Right lobe of liver (tissue), 6 donors: Measurements from ENCODE around the gene FILIP1. TPM values are rescaled to one million over a fixed set of nuclear protein-coding genes. Genes with fewer than 3 reads are reported as not detected.

Source experiments
- ATAC-seq, 4 donors: fragments of 200-7000 bp; cut with Tn5 transposase; one replicate each; pipeline ENCODE4 v1.9.1; 2020; ENCODE audit warnings: mild to moderate bottlenecking in 4 of 4, moderate library complexity in 4 of 4
- DNase-seq, 3 donors: peaks; one replicate each; pipeline ENCODE4 v3.0.0-alpha.2; 2020
- H3K27ac ChIP-seq, 3 donors: fragments of 200-600 bp; one replicate each; pipeline ENCODE4 v1.8.0; 2022
- H3K27me3 ChIP-seq, 2 donors: fragments of 200-600 bp; one replicate each; pipeline ENCODE4 v1.8.0; 2022
- H3K36me3 ChIP-seq, 4 donors: fragments of 200-600 bp; sonication (generic) in 1 of 4; one replicate each; pipeline versions ENCODE4 v1.5.1 to v1.8.0; 2017 to 2022; ENCODE audit warnings: control low read depth in 1 of 4
- H3K4me1 ChIP-seq, 4 donors: fragments of 200-600 bp; sonication (generic) in 1 of 4; one replicate each; pipeline versions ENCODE4 v1.5.1 to v1.8.0; 2017 to 2022; ENCODE audit warnings: control low read depth in 1 of 4
- H3K4me3 ChIP-seq, 3 donors: fragments of 200-600 bp; one replicate each; pipeline ENCODE4 v1.8.0; 2022
- H3K9me3 ChIP-seq, 4 donors: fragments of 200-600 bp; sonication (generic) in 1 of 4; one replicate each; pipeline versions ENCODE4 v1.5.1 to v1.8.0; 2017 to 2022; ENCODE audit warnings: control low read depth in 1 of 4
- CTCF ChIP-seq, 4 donors: fragments of 200-600 bp in 3 of 4; fragments of 450-650 bp in 1 of 4; IDR thresholded peaks; one replicate each; pipeline versions ENCODE4 v1.5.1 to v1.8.0; 2016 to 2022; ENCODE audit warnings: antibody characterized with exemption in 4 of 4, mild to moderate bottlenecking in 2 of 4
- POLR2A ChIP-seq: fragments of 450-650 bp; IDR thresholded peaks from one replicate; pipeline ENCODE4 v1.6.1; 2017; ENCODE audit warnings: antibody characterized with exemption, mild to moderate bottlenecking
- WGBS: methylation state at CpG from one replicate; pipeline ENCODE4 v1.1.6; 2018; ENCODE audit warnings: low coverage, low lambda C conversion rate; ENCODE audit not compliant: insufficient coverage; ENCODE audit errors: missing lambda C conversion rate; 5-methylcytosine and 5-hydroxymethylcytosine counted together
- intact Hi-C, 2 donors: fragments of 100-400 bp; cut with DNase I; formaldehyde crosslinking; loops; one replicate each; pipeline versions ENCODE4 v1.11.2 to v1.14.1; 2022
- total RNA-seq, 6 experiments: library from RNA; depleted of rRNA in 2 of 6; stranded (reverse); fragments of >200 nt in 2 of 6; fragmentation: NEBNext Ultra II Directional in 3 of 6; extraction: Animal tissue kit (Norgen Biotek cat#: 25700) in 3 of 6; gene quantifications; one replicate each; pipeline versions ENCODE4 v1.1.0 to v1.2.4, GENCODE V29; 2016 to 2023
- donor health status: DM: no; HTN: yes; CAD: no.
- donor health status: DM: no; HTN: no; CAD: no.
- donor health status: DM: no; HTN: no; CAD: no.
- donor health status: DM: no; HTN: yes; CAD: no.
- donor health status: DM: no; HTN: yes; CAD: no.

The FILIP1 gene
- total RNA-seq, 6 experiments from 2014 or later: 0.95 to 2.2 (median 1.6) TPM

DNA sequence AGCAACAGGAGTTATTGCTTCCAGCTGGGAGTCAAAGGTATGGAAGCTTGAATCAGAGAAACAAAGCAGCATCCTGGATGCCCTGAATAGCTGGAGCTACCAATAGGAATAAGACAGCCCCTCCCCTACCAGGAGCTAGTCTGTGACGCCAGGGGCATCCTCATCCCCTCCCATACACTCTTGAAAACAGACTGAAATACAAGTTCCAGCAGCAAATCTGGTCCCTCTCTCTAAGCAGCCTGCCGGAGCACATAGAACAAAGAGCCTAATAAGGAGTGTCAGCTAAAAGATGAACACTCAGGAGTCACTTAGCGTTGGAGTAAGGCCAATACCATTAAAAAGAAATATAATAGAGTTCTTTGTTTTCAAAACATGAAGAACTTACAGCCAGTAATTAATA, 25.6 kb downstream of the FILIP1 start:
- H3K4me3 ChIP-seq: no peak overlapping the region
- H3K27ac ChIP-seq: no peak overlapping the region
- TF ChIP-seq POLR2A (no peak), CTCF (IDR thresholded peaks at IDR 0.05) (no peak)
- no peaks in the 10 kb centered on the region for H3K9me3 ChIP-seq
- ATAC-seq (no peak), DNase-seq (no peak)
- no peaks in the 10 kb centered on the region for H3K36me3 ChIP-seq
- WGBS: 47% methylated on average over 2 of the region's 3 CpGs
- intact Hi-C loops: no loop called here
- H3K4me1 ChIP-seq: no peaks in the 10 kb centered on the region
- no peaks in the 10 kb centered on the region for H3K27me3 ChIP-seq

GRCh38 chr6:75467284-75467683, 26.3 kb downstream of the FILIP1 start:
- H3K4me3 ChIP-seq: no peak overlapping the region
- no peak overlapping the region for H3K27ac ChIP-seq
- DNase-seq (no peak), ATAC-seq (no peak)
- 56% methylated on average over 4 of the region's 4 CpGs for WGBS
- H3K27me3 ChIP-seq: no peaks in the 10 kb centered on the region
- intact Hi-C loops: no loop called here
- TF ChIP-seq POLR2A (no peak), CTCF (IDR thresholded peaks at IDR 0.05) (no peak)
- H3K9me3 ChIP-seq: no peaks in the 10 kb centered on the region
- H3K4me1 ChIP-seq: no peaks in the 10 kb centered on the region
- no peaks in the 10 kb centered on the region for H3K36me3 ChIP-seq

- no peak overlapping the region for H3K27ac ChIP-seq
- no peak overlapping the region for H3K4me3 ChIP-seq
- ATAC-seq: no peak
- intact Hi-C loops: no loop called here
- no peaks in the 10 kb centered on the region for H3K27me3 ChIP-seq
- no peaks in the 10 kb centered on the region for H3K36me3 ChIP-seq
- no peak for DNase-seq
- no peak for TF ChIP-seq CTCF (IDR thresholded peaks at IDR 0.05)
- TF ChIP-seq POLR2A: no peak
- 90% methylated on average over 1 of the region's 1 CpG for WGBS
- no peaks in the 10 kb centered on the region for H3K4me1 ChIP-seq
- no peaks in the 10 kb centered on the region for H3K9me3 ChIP-seq
Measured at GRCh38 chr6:75466636-75467035, 27.0 kb downstream of the FILIP1 start.

- no peak for TF ChIP-seq POLR2A
- TF ChIP-seq CTCF (IDR thresholded peaks at IDR 0.05): no peak
- intact Hi-C loops: no loop called here
- H3K4me3 ChIP-seq: no peak overlapping the region
- WGBS: 67% methylated on average over 1 of the region's 1 CpG
- no peak overlapping the region for H3K27ac ChIP-seq
- no peak for ATAC-seq
- no peaks in the 10 kb centered on the region for H3K9me3 ChIP-seq
- H3K4me1 ChIP-seq: no peaks in the 10 kb centered on the region
- no peaks in the 10 kb centered on the region for H3K36me3 ChIP-seq
- no peaks in the 10 kb centered on the region for H3K27me3 ChIP-seq
- no peak for DNase-seq
Measured at GRCh38 chr6:75463908-75464307, 29.7 kb downstream of the FILIP1 start.

DNA sequence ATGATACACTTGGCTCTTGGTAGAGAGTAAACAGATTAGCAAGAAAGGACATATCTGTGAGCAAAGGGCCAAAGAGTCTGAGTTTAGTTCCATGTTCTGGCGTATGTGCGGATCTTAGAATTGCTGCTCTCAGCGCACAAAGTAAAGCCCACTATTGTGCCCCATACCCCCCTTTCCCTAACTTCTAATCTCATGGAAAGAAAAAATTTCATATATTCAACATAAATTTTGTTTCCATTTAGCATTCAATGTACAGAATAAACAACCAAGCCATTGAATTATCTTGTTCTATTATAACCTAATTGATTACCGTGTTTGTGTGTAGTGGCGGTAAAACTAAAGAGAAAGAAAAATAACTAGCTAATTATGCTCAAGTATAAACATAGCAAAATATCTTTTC, 30.5 kb downstream of the FILIP1 start:
- intact Hi-C loops: no loop called here
- Histone ChIP-seq H3K36me3 (no peaks in the 10 kb centered on the region), H3K9me3 (no peaks in the 10 kb centered on the region), H3K4me3 (no peak overlapping the region), H3K4me1 (no peaks in the 10 kb centered on the region), H3K27me3 (no peaks in the 10 kb centered on the region), H3K27ac (peak overlapping the region in 1 of 3 donors; percentile 1)
- DNase-seq: no peak
- WGBS: 77% methylated on average over 5 of the region's 5 CpGs
- TF ChIP-seq CTCF (IDR thresholded peaks at IDR 0.05) (no peak), POLR2A (no peak)
- no peak for ATAC-seq
